Brain microvascular endothelial cell (primary cell): ENCODE results near the gene C3orf85.
"Not testable (repeated sequence)": the region's sequence is repeated elsewhere in the genome, so short reads cannot be mapped to it uniquely, and the experiment has no call there.

Experiments used
- DNase-seq: peaks from one replicate; pipeline ENCODE4 v3.0.0-alpha.2; 2020
- H3K27ac ChIP-seq: fragments of 250-450 bp; sonication (Bioruptor Pico); 2 replicates; pipeline ENCODE4 v1.5.1; 2020; ENCODE audit warnings: mild to moderate bottlenecking, moderate library complexity
- H3K27me3 ChIP-seq: fragments of 250-450 bp; sonication (Bioruptor Pico); replicated peaks from 2 replicates; pipeline ENCODE4 v1.5.1; 2020; ENCODE audit warnings: mild to moderate bottlenecking
- H3K36me3 ChIP-seq: fragments of 250-450 bp; sonication (Bioruptor Pico); replicated peaks from 2 replicates; pipeline ENCODE4 v1.5.1; 2020; ENCODE audit warnings: mild to moderate bottlenecking
- H3K4me3 ChIP-seq: 2 replicates; pipeline ENCODE4 v1.5.1; 2011; ENCODE audit warnings: low read depth, mild to moderate bottlenecking, control low read depth, low read length, moderate library complexity
- CTCF ChIP-seq: IDR thresholded peaks from 2 replicates; pipeline ENCODE4 v1.5.1; 2011; ENCODE audit warnings: low read depth, mild to moderate bottlenecking, moderate library complexity, low read length, control low read depth, inconsistent platforms; ENCODE audit errors: missing control alignments
- in situ Hi-C: cut with HindIII; loops from 2 replicates; pipeline ENCODE4 v1.10.0; 2017; ENCODE audit warnings: low sequenced_read_pairs, low pct_ligation_motif_present

Gene C3orf85

DNA sequence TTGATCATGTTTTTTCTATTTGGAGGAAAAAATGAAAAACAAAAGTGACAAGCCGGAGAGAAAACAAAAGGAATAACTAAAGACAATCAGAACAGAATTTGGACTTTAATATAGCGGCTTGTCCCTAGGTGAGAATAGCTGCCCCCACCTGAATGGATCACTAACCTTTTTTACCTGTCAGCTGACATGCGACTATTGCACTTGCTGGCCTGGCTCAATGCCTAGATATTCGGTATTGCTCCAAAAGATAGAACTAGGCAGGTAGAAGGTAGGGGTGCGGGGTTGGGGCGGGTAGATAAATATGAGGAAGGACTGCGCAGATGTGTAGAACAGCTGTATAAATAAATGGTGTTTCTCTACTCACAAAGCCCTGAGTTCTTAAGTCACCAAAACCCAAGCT lies 17.9 kb upstream of the C3orf85 start:
- Histone ChIP-seq H3K27ac (no peak overlapping the region), H3K27me3 (no peaks in the 10 kb centered on the region), H3K36me3 (no peaks in the 10 kb centered on the region), H3K4me3 (no peak overlapping the region)
- no peak for TF ChIP-seq CTCF
- DNase-seq = no peak
- in situ Hi-C loops = no loop called here

DNA sequence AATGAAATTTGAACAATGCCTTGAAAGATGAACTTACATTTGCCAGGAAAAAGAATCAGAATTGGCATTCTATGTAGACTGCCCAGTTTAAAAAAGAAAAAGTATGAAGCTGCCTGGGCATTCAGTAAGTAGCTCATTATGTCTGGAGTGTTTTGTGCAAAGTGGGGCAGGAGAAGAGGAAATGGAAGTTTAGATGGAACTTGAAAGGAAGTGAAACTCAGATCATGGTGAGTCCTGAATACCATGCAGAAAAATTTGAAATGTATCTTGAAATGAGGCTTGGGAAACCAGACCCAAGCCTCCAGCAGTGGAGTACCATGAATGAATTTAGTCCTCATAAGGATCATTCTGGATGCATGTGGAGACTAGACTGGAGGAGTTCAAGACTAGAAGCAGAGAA lies 13.8 kb upstream of the C3orf85 start:
- no peak overlapping the region for H3K27ac ChIP-seq
- DNase-seq = no peak
- in situ Hi-C loops = no loop called here
- H3K4me3 ChIP-seq = no peak overlapping the region
- no peaks in the 10 kb centered on the region for H3K36me3 ChIP-seq
- no peak for TF ChIP-seq CTCF
- H3K27me3 ChIP-seq = no peaks in the 10 kb centered on the region

DNA sequence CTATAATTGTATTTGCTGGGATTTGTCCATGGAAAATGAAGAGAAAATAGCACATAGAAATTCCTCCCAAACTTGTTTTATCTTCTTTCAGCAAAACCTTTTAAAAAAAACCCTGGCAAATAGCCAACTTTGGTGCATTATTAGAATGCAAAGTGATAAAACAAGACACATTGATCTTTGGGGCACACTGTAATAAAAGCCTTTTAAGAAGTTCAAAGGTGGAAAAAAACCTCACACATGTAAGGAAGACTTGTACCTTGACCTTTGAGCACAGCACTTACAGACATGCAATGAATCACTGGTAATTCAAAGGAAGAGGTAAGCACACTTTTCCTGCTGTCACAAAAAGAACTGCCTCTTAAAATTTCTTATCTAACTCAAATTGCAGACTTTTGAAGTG lies 10.6 kb upstream of the C3orf85 start:
- in situ Hi-C loops = no loop called here
- TF ChIP-seq CTCF = no peak
- no peak for DNase-seq
- H3K27me3 ChIP-seq = no peaks in the 10 kb centered on the region
- H3K4me3 ChIP-seq = no peak overlapping the region
- H3K27ac ChIP-seq = no peak overlapping the region
- no peaks in the 10 kb centered on the region for H3K36me3 ChIP-seq

GRCh38 chr3:109127553-109127952 lies 9.0 kb upstream of the C3orf85 start:
- no peak for TF ChIP-seq CTCF
- Histone ChIP-seq H3K4me3 (no peak overlapping the region), H3K36me3 (no peaks in the 10 kb centered on the region), H3K27me3 (no peaks in the 10 kb centered on the region), H3K27ac (no peak overlapping the region)
- in situ Hi-C loops = no loop called here
- no peak for DNase-seq

GRCh38 chr3:109131276-109131675 lies 5.2 kb upstream of the C3orf85 start:
- in situ Hi-C loops = no loop called here
- no peak for TF ChIP-seq CTCF

DNA sequence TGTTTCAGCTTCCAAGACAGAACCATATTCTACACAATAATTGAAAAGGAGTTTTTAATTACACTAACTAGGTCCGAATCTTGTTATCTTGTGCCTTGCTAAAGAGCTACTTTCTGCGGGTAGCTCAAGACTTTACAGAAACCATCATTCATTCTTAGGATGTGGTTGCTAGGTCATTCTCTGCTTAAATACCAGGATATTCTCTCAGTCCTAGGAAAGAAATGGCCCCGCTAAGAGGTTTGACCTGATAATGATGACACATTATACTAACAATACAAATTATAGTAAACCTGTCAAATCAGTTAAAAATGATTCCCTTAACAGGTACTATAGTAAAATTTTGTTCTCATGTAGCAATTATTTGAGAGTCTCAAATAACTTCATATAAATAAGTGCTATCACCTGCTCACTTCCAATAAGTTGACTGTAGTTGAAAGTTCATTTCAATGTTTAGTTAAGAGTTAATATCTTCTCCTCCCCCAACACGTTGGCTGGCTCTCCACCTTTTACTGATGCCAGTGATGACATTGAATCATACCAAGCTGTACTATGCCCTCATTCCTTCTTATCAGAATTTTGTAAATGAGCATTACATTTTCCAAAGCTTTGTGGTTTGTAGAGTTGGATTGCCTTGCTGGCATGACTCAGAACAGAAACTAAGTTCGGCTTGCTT lies 3.6 kb upstream of the C3orf85 start:
- no peak overlapping the region for H3K27ac ChIP-seq
- no peaks in the 10 kb centered on the region for H3K27me3 ChIP-seq
- TF ChIP-seq CTCF = no peak
- no peak for DNase-seq
- no peaks in the 10 kb centered on the region for H3K36me3 ChIP-seq
- in situ Hi-C loops = no loop called here
- no peak overlapping the region for H3K4me3 ChIP-seq

More at GRCh38 chr3:109131276-109131675, 5.2 kb upstream of the C3orf85 start:
- no peaks in the 10 kb centered on the region for H3K36me3 ChIP-seq
- H3K27me3 ChIP-seq = no peaks in the 10 kb centered on the region
- H3K4me3 ChIP-seq = no peak overlapping the region
- no peak for DNase-seq
- no peak overlapping the region for H3K27ac ChIP-seq

- DNase-seq, H3K36me3 ChIP-seq, H3K27ac ChIP-seq, H3K4me3 ChIP-seq, H3K27me3 ChIP-seq, in situ Hi-C loops: not testable (repeated sequence)
Observed at GRCh38 chr3:109133474-109133816, 3.1 kb upstream of the C3orf85 start.
